ENCODE data around the gene BANK1.

DNA sequence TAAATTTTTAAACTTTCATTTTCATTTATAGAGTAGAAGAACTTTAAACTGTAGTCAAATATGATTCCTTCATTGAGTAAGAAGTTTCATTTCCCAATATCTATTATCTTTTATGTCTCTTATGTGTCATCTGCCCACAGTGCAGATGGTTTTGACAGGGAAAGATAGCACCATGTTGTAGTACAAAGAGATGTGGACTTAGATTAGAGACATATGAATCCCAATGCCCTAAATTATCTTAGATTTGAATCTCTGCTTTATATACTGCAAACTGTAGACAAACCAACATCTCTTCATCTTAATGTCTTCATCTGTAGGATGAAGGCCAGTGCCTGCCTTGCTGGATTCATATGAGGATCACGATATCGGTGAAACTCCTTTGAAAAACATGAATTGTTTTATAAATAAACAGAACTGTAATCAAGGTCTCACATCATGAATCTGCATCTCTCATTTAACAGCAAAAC is 217.5 kb downstream of the BANK1 start:
- TF ChIP-seq, protein P1, sequence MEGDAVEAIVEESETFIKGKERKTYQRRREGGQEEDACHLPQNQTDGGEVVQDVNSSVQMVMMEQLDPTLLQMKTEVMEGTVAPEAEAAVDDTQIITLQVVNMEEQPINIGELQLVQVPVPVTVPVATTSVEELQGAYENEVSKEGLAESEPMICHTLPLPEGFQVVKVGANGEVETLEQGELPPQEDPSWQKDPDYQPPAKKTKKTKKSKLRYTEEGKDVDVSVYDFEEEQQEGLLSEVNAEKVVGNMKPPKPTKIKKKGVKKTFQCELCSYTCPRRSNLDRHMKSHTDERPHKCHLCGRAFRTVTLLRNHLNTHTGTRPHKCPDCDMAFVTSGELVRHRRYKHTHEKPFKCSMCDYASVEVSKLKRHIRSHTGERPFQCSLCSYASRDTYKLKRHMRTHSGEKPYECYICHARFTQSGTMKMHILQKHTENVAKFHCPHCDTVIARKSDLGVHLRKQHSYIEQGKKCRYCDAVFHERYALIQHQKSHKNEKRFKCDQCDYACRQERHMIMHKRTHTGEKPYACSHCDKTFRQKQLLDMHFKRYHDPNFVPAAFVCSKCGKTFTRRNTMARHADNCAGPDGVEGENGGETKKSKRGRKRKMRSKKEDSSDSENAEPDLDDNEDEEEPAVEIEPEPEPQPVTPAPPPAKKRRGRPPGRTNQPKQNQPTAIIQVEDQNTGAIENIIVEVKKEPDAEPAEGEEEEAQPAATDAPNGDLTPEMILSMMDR (IDR thresholded peaks at IDR 0.05): no peak
- TF ChIP-seq EZH2 (IDR thresholded peaks at IDR 0.05): no peak
